Measurements from ENCODE around the gene PGAP6.

DNA sequence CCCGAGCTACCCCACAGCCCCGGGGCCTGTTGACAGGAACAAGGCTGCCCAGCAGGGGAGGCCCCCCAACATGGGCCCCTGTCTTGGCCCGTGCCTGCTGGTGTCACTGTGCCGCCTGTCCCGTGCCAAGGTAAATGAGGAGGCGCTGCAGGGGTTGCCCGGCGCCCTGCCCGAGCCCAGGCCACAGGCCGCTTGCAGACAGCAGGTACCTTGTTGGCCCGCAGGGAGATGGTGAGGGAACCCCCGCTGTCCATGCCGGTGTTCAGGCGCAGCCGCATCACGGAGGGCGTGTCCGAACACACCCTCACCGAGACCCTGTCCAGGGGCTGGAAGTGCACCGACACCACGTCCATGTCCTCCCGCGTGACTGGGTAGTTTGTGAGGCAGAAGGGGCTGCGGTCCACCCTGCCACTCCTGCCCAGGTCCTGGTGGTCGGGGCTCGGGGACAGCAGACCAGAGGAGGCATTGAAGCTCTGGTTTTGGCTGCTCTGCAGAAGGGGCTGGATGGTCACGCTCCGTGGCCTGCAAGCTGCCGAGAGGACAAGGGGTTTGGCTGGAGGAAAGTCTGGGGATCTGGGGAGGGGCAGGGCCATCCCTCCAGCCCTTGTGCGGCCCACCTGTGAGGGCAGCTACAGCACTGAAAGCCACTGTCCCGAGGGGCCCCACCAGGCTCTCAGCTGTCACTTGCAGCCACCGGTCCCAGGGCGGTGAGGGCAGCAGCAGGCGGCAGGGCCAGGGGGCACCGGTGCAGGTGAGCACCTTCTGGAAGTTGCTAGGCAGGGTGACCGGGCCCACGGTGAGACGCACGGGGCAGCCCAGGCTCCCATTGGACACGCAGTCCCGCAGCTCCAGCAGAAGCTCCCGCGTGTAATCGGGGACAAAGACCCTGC is 5.6 kb downstream of the PGAP6 start:
- TF ChIP-seq POLR2AphosphoS5 (IDR thresholded peaks at IDR 0.05; ENCODE audit: low read depth, low read length): no peak
- TF ChIP-seq, protein P1, sequence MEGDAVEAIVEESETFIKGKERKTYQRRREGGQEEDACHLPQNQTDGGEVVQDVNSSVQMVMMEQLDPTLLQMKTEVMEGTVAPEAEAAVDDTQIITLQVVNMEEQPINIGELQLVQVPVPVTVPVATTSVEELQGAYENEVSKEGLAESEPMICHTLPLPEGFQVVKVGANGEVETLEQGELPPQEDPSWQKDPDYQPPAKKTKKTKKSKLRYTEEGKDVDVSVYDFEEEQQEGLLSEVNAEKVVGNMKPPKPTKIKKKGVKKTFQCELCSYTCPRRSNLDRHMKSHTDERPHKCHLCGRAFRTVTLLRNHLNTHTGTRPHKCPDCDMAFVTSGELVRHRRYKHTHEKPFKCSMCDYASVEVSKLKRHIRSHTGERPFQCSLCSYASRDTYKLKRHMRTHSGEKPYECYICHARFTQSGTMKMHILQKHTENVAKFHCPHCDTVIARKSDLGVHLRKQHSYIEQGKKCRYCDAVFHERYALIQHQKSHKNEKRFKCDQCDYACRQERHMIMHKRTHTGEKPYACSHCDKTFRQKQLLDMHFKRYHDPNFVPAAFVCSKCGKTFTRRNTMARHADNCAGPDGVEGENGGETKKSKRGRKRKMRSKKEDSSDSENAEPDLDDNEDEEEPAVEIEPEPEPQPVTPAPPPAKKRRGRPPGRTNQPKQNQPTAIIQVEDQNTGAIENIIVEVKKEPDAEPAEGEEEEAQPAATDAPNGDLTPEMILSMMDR (IDR thresholded peaks at IDR 0.05): no peak
- TF ChIP-seq, protein P2, sequence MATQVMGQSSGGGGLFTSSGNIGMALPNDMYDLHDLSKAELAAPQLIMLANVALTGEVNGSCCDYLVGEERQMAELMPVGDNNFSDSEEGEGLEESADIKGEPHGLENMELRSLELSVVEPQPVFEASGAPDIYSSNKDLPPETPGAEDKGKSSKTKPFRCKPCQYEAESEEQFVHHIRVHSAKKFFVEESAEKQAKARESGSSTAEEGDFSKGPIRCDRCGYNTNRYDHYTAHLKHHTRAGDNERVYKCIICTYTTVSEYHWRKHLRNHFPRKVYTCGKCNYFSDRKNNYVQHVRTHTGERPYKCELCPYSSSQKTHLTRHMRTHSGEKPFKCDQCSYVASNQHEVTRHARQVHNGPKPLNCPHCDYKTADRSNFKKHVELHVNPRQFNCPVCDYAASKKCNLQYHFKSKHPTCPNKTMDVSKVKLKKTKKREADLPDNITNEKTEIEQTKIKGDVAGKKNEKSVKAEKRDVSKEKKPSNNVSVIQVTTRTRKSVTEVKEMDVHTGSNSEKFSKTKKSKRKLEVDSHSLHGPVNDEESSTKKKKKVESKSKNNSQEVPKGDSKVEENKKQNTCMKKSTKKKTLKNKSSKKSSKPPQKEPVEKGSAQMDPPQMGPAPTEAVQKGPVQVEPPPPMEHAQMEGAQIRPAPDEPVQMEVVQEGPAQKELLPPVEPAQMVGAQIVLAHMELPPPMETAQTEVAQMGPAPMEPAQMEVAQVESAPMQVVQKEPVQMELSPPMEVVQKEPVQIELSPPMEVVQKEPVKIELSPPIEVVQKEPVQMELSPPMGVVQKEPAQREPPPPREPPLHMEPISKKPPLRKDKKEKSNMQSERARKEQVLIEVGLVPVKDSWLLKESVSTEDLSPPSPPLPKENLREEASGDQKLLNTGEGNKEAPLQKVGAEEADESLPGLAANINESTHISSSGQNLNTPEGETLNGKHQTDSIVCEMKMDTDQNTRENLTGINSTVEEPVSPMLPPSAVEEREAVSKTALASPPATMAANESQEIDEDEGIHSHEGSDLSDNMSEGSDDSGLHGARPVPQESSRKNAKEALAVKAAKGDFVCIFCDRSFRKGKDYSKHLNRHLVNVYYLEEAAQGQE (IDR thresholded peaks at IDR 0.05; ENCODE audit: insufficient read depth in 1 of 2, low read depth in 2 of 2, low read length in 1 of 2): no peak
